COR-L47 (cell line): ENCODE results near the gene VIPR2.

Experiments used
- DNase-seq: peaks from one replicate; lab custom pipeline; 2025; lab: John Stamatoyannopoulos, UW

The VIPR2 gene

GRCh38 chr7:159026271-159027055 lies 118.2 kb downstream of the VIPR2 start:
- DNase-seq: no peak

- no peak for DNase-seq
These were observed 119.4 kb downstream of the VIPR2 start for GRCh38 chr7:159025161-159025779.

GRCh38 chr7:159024280-159024951 lies 120.3 kb downstream of the VIPR2 start:
- DNase-seq: no peak

- no peak for DNase-seq
These were observed 120.9 kb downstream of the VIPR2 start for GRCh38 chr7:159023746-159024145.

- DNase-seq: no peak
These were observed 121.5 kb downstream of the VIPR2 start for GRCh38 chr7:159023206-159023605.

- DNase-seq: no peak
These were observed 122.3 kb downstream of the VIPR2 start for GRCh38 chr7:159022238-159022993.

GRCh38 chr7:159020987-159021386 lies 123.7 kb downstream of the VIPR2 start:
- no peak for DNase-seq

GRCh38 chr7:159019111-159019510 lies 125.6 kb downstream of the VIPR2 start:
- peak; percentile 53 for DNase-seq

GRCh38 chr7:159017741-159018140 lies 126.9 kb downstream of the VIPR2 start:
- DNase-seq: no peak

- DNase-seq: no peak
These were observed 127.5 kb downstream of the VIPR2 start for GRCh38 chr7:159017210-159017609.

GRCh38 chr7:159016591-159016990 lies 128.1 kb downstream of the VIPR2 start:
- no peak for DNase-seq

- DNase-seq: no peak
These were observed 128.9 kb downstream of the VIPR2 start for GRCh38 chr7:159015454-159016410.

- no peak for DNase-seq
These were observed 129.6 kb downstream of the VIPR2 start for GRCh38 chr7:159015081-159015453.

- no peak for DNase-seq
These were observed 130.2 kb downstream of the VIPR2 start for GRCh38 chr7:159014297-159015062.

- DNase-seq: no peak
These were observed 130.8 kb downstream of the VIPR2 start for GRCh38 chr7:159013825-159014289.

- no peak for DNase-seq
These were observed 131.4 kb downstream of the VIPR2 start for GRCh38 chr7:159013181-159013690.

GRCh38 chr7:159012353-159013069 lies 132.2 kb downstream of the VIPR2 start:
- no peak for DNase-seq

- DNase-seq: no peak
These were observed 133.0 kb downstream of the VIPR2 start for GRCh38 chr7:159011722-159012022.

- no peak for DNase-seq
These were observed 133.5 kb downstream of the VIPR2 start for GRCh38 chr7:159010937-159011721.
